Measurements from ENCODE around the gene C5orf63. TPM values are rescaled to one million over a fixed set of nuclear protein-coding genes. Genes with fewer than 3 reads are reported as not detected.
"Not testable (repeated sequence)": the region's sequence is repeated elsewhere in the genome, so short reads cannot be mapped to it uniquely, and the experiment has no call there.

The C5orf63 gene
- total and polyA plus RNA-seq, 9 donors: 1.7 to 6.6 (median 3.5) TPM

DNA sequence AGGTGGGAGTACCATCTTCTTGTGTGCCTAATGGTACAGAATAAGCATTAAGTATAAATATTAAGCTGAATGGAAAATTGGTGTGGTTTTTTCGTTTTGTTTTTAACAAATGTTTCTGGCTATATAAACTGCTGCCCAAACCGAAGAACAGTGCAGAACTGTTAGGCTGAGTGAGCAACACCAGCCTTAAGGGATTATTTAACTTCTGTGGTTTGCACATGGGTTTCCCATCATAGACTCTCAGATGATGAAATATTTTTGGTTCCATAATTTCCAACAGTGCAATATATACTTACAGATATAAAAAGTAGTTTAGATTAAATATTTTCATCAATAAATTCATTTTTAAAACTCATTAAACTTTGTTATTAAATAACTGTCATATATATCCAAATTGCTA, 16.4 kb downstream of the C5orf63 start:
- no peaks in the 10 kb centered on the region for H3K9me3 ChIP-seq
- no peak overlapping the region for H3K27ac ChIP-seq
- no peak for DNase-seq
- 77 to 91% (median 89%) methylated on average over 2 of the region's 2 CpGs for WGBS, 3 donors
- no peaks in the 10 kb centered on the region for H3K27me3 ChIP-seq
- H3K4me1 ChIP-seq (ENCODE audit: insufficient read depth): no peaks in the 10 kb centered on the region
- TF ChIP-seq POLR2A (IDR thresholded peaks at IDR 0.05) (no peak), EP300 (IDR thresholded peaks at IDR 0.05) (no peak), CTCF (IDR thresholded peaks at IDR 0.05) (no peak)
- H3K4me3 ChIP-seq: no peak overlapping the region
- no peaks in the 10 kb centered on the region for H3K36me3 ChIP-seq
- intact Hi-C loops (cut with DNase I): loop anchor here in 1 of 4 donors (5.0 kb wide), 1 partner anchor 135 kb away; no protein-coding TSS in a partner anchor

GRCh38 chr5:127055880-127056653, 17.2 kb downstream of the C5orf63 start:
- DNase-seq: no peak
- no peak overlapping the region for H3K27ac ChIP-seq
- H3K4me3 ChIP-seq: no peak overlapping the region
- WGBS, 3 donors: 95 to 99% (median 96%) methylated on average over 3 of the region's 3 CpGs
- intact Hi-C loops (cut with DNase I): loop anchor here in 1 of 4 donors (5.0 kb wide), 1 partner anchor 136 kb away; no protein-coding TSS in a partner anchor
- TF ChIP-seq CTCF (IDR thresholded peaks at IDR 0.05) (no peak), EP300 (IDR thresholded peaks at IDR 0.05) (no peak), POLR2A (IDR thresholded peaks at IDR 0.05) (no peak)
- H3K4me1 ChIP-seq (ENCODE audit: insufficient read depth): no peaks in the 10 kb centered on the region
- no peaks in the 10 kb centered on the region for H3K9me3 ChIP-seq
- H3K27me3 ChIP-seq: no peaks in the 10 kb centered on the region
- H3K36me3 ChIP-seq: no peaks in the 10 kb centered on the region

DNA sequence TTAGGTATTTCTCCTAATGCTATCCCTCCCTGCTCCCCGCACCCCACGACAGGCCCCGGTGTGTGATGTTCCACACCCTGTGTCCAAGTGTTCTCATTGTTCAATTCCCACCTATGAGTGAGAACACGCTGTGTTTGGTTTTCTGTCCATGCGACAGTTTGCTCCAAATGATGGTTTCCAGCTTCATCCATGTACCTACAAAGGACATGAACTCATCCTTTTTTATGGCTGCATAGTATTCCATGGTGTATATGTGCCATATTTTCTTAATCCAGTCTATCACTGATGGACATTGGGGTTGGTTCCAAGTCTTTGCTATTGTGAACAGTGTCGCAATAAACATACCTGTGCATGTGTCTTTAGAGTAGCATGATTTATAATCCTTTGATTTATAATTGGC, 19.8 kb downstream of the C5orf63 start:
- H3K9me3 ChIP-seq; H3K36me3 ChIP-seq; H3K27ac ChIP-seq; H3K4me1 ChIP-seq (ENCODE audit: insufficient read depth); intact Hi-C loops (cut with DNase I); H3K27me3 ChIP-seq; H3K4me3 ChIP-seq; DNase-seq: not testable (repeated sequence)
- 96 to 97% (median 97%) methylated on average over 6 of the region's 6 CpGs for WGBS, 3 donors

- Histone ChIP-seq H3K9me3 (no peaks in the 10 kb centered on the region), H3K4me3 (no peak overlapping the region), H3K4me1 (ENCODE audit: insufficient read depth) (no peaks in the 10 kb centered on the region), H3K36me3 (no peaks in the 10 kb centered on the region), H3K27me3 (no peaks in the 10 kb centered on the region), H3K27ac (no peak overlapping the region)
- TF ChIP-seq CTCF (IDR thresholded peaks at IDR 0.05) (no peak), EP300 (IDR thresholded peaks at IDR 0.05) (no peak), POLR2A (IDR thresholded peaks at IDR 0.05) (no peak)
- no peak for DNase-seq
- intact Hi-C loops (cut with DNase I): no loop called here
- 92 to 97% (median 94%) methylated on average over 3 of the region's 3 CpGs for WGBS, 3 donors
Observed at GRCh38 chr5:127053049-127053448, 20.3 kb downstream of the C5orf63 start.

GRCh38 chr5:127051591-127051990, 21.7 kb downstream of the C5orf63 start:
- Histone ChIP-seq H3K36me3 (no peaks in the 10 kb centered on the region), H3K4me1 (ENCODE audit: insufficient read depth) (no peaks in the 10 kb centered on the region), H3K9me3 (no peaks in the 10 kb centered on the region), H3K27ac (no peak overlapping the region), H3K4me3 (no peak overlapping the region), H3K27me3 (no peaks in the 10 kb centered on the region)
- intact Hi-C loops (cut with DNase I): no loop called here
- TF ChIP-seq POLR2A (IDR thresholded peaks at IDR 0.05) (no peak), EP300 (IDR thresholded peaks at IDR 0.05) (no peak), CTCF (IDR thresholded peaks at IDR 0.05) (no peak)
- WGBS, 3 donors: 86 to 100% (median 93%) methylated on average over 1 of the region's 1 CpG
- DNase-seq: no peak
